Parathyroid adenoma (tissue), 2 donors: Measurements from ENCODE around the gene ZMYND8.

ENCODE experiments used
- H2AFZ ChIP-seq: fragments of 300-600 bp; sonication (generic); one replicate; pipeline ENCODE4 v1.7.0; 2017; ENCODE audit warnings: antibody characterized with exemption, mild to moderate bottlenecking
- H3K27ac ChIP-seq: fragments of 300-600 bp; sonication (generic); one replicate; pipeline ENCODE4 v1.7.0; 2017
- H3K27me3 ChIP-seq: fragments of 300-600 bp; sonication (generic); one replicate; pipeline ENCODE4 v1.7.0; 2017; ENCODE audit warnings: low read length; ENCODE audit not compliant: control insufficient read depth, insufficient read depth
- H3K36me3 ChIP-seq: fragments of 300-600 bp; sonication (generic); one replicate; pipeline ENCODE4 v1.7.0; 2017; ENCODE audit warnings: low read length; ENCODE audit not compliant: control insufficient read depth, insufficient read depth
- H3K4me1 ChIP-seq: fragments of 300-600 bp; sonication (generic); one replicate; pipeline ENCODE4 v1.7.0; 2017; ENCODE audit warnings: control low read depth
- H3K4me2 ChIP-seq: fragments of 300-600 bp; sonication (generic); one replicate; pipeline ENCODE4 v1.7.0; 2017; ENCODE audit warnings: low read length
- H3K4me3 ChIP-seq: fragments of 300-600 bp; sonication (generic); one replicate; pipeline ENCODE4 v1.7.0; 2017; ENCODE audit warnings: low read depth, low read length
- H3K79me2 ChIP-seq: fragments of 300-600 bp; sonication (generic); one replicate; pipeline ENCODE4 v1.7.0; 2017; ENCODE audit warnings: control low read depth
- H3K9ac ChIP-seq: fragments of 300-600 bp; sonication (generic); one replicate; pipeline ENCODE4 v1.7.0; 2017; ENCODE audit warnings: mild to moderate bottlenecking
- H3K9me3 ChIP-seq: fragments of 300-600 bp; sonication (generic); one replicate; pipeline ENCODE4 v1.7.0; 2017; ENCODE audit warnings: low read length; ENCODE audit not compliant: control insufficient read depth
- CTCF ChIP-seq: fragments of 300-600 bp; sonication (generic); IDR thresholded peaks from one replicate; pipeline ENCODE4 v1.7.0; 2017; ENCODE audit warnings: antibody characterized with exemption, mild to moderate bottlenecking
- donor health status: primary hyperparathyroidism.

Gene ZMYND8

GRCh38 chr20:47213966-47214365 is 142.5 kb downstream of the ZMYND8 start:
- Histone ChIP-seq H3K27ac (no peak overlapping the region), H3K9me3 (no peaks in the 10 kb centered on the region), H3K4me1 (no peaks in the 10 kb centered on the region), H3K4me3 (no peak overlapping the region), H3K9ac (no peak overlapping the region), H3K27me3 (no peaks in the 10 kb centered on the region), H3K36me3 (no peaks in the 10 kb centered on the region), H3K4me2 (no peak overlapping the region), H3K79me2 (peaks cover 11% of the 10 kb centered on the region), H2AFZ (no peak overlapping the region)
- no peak for TF ChIP-seq CTCF

GRCh38 chr20:47212606-47213207 is 143.8 kb downstream of the ZMYND8 start:
- no peak for TF ChIP-seq CTCF
- Histone ChIP-seq H3K27ac (no peak overlapping the region), H3K4me3 (no peak overlapping the region), H3K36me3 (no peaks in the 10 kb centered on the region), H2AFZ (no peak overlapping the region), H3K79me2 (peaks cover 11% of the 10 kb centered on the region), H3K4me1 (no peaks in the 10 kb centered on the region), H3K4me2 (no peak overlapping the region), H3K9ac (no peak overlapping the region), H3K9me3 (no peaks in the 10 kb centered on the region), H3K27me3 (no peaks in the 10 kb centered on the region)

- no peak overlapping the region for H3K4me2 ChIP-seq
- H3K27me3 ChIP-seq, result no peaks in the 10 kb centered on the region
- H3K9me3 ChIP-seq, result no peaks in the 10 kb centered on the region
- H3K4me1 ChIP-seq, result peaks cover under 1% of the 10 kb centered on the region
- no peak overlapping the region for H2AFZ ChIP-seq
- peaks cover 11% of the 10 kb centered on the region for H3K79me2 ChIP-seq
- no peak overlapping the region for H3K4me3 ChIP-seq
- no peaks in the 10 kb centered on the region for H3K36me3 ChIP-seq
- H3K9ac ChIP-seq, result no peak overlapping the region
- TF ChIP-seq CTCF, result no peak
- no peak overlapping the region for H3K27ac ChIP-seq
Observed at GRCh38 chr20:47211036-47211435, 145.5 kb downstream of the ZMYND8 start.

GRCh38 chr20:47210470-47210869 is 146.0 kb downstream of the ZMYND8 start:
- H3K9me3 ChIP-seq, result no peaks in the 10 kb centered on the region
- no peaks in the 10 kb centered on the region for H3K27me3 ChIP-seq
- H3K4me3 ChIP-seq, result no peak overlapping the region
- H2AFZ ChIP-seq, result no peak overlapping the region
- H3K9ac ChIP-seq, result no peak overlapping the region
- H3K4me1 ChIP-seq, result peaks cover 6% of the 10 kb centered on the region
- no peak overlapping the region for H3K4me2 ChIP-seq
- peaks cover 6% of the 10 kb centered on the region for H3K79me2 ChIP-seq
- no peaks in the 10 kb centered on the region for H3K36me3 ChIP-seq
- TF ChIP-seq CTCF, result no peak
- no peak overlapping the region for H3K27ac ChIP-seq

GRCh38 chr20:47209982-47210381 is 146.5 kb downstream of the ZMYND8 start:
- H3K36me3 ChIP-seq, result no peaks in the 10 kb centered on the region
- no peak overlapping the region for H3K27ac ChIP-seq
- no peaks in the 10 kb centered on the region for H3K27me3 ChIP-seq
- no peaks in the 10 kb centered on the region for H3K9me3 ChIP-seq
- no peak for TF ChIP-seq CTCF
- no peak overlapping the region for H3K9ac ChIP-seq
- peaks cover 9% of the 10 kb centered on the region for H3K4me1 ChIP-seq
- peaks cover 6% of the 10 kb centered on the region for H3K79me2 ChIP-seq
- no peak overlapping the region for H3K4me2 ChIP-seq
- no peak overlapping the region for H2AFZ ChIP-seq
- no peak overlapping the region for H3K4me3 ChIP-seq
